Thoracic aorta (tissue), 2 donors: Measurements from ENCODE around the gene LRRK1. TPM values are rescaled to one million over a fixed set of nuclear protein-coding genes. Genes with fewer than 3 reads are reported as not detected.

Experiments
- ATAC-seq: fragments of 150-250 bp; one replicate; pipeline ENCODE4 v1.8.0; 2017; ENCODE audit warnings: low read depth; ENCODE audit not compliant: insufficient number of reproducible peaks, low FRiP score
- DNase-seq: peaks from one replicate; pipeline ENCODE4 v3.0.0-alpha.2; 2020; ENCODE audit warnings: low spot score
- H3K27ac ChIP-seq, 2 donors: fragments of 200-600 bp; sonication (generic); 1 replicate in 1 of 2; 2 replicates in 1 of 2; pipeline ENCODE4 v1.5.1; 2016; ENCODE audit warnings: mild to moderate bottlenecking in 2 of 2, moderate library complexity in 2 of 2
- H3K27me3 ChIP-seq: fragments of 200-600 bp; sonication (generic); replicated peaks from 2 replicates; pipeline ENCODE4 v1.6.0; 2016; ENCODE audit warnings: mild to moderate bottlenecking; ENCODE audit not compliant: insufficient read depth
- H3K36me3 ChIP-seq: fragments of 200-600 bp; sonication (generic); one replicate; pipeline ENCODE4 v1.5.1; 2016
- H3K4me1 ChIP-seq, 2 donors: fragments of 200-600 bp; sonication (generic); 1 replicate in 1 of 2; 2 replicates in 1 of 2; pipeline versions ENCODE4 v1.5.1 to v1.6.0; 2016; ENCODE audit warnings: low read depth in 2 of 2, mild to moderate bottlenecking in 1 of 2; ENCODE audit not compliant: control insufficient read depth in 1 of 2
- H3K4me3 ChIP-seq: fragments of 200-600 bp; sonication (generic); 2 replicates; pipeline ENCODE4 v1.5.1; 2016; ENCODE audit warnings: mild to moderate bottlenecking
- H3K9me3 ChIP-seq: fragments of 200-600 bp; sonication (generic); 2 replicates; pipeline ENCODE4 v1.5.1; 2016
- total RNA-seq, 2 donors: library from RNA; depleted of rRNA; stranded (reverse); fragments of >200 nt; gene quantifications; one replicate each; pipeline versions ENCODE4 v1.1.0 to v1.2.3, GENCODE V29; 2016
- TF ChIP-seq, protein P1 (sequence below): fragments of 200-600 bp; sonication (generic); IDR thresholded peaks from one replicate; pipeline ENCODE4 v1.5.1; 2019; ENCODE audit warnings: antibody characterized with exemption

LRRK1 gene
- total RNA-seq, 2 donors from 2014 or later: 17.2 to 47.1 TPM

DNA sequence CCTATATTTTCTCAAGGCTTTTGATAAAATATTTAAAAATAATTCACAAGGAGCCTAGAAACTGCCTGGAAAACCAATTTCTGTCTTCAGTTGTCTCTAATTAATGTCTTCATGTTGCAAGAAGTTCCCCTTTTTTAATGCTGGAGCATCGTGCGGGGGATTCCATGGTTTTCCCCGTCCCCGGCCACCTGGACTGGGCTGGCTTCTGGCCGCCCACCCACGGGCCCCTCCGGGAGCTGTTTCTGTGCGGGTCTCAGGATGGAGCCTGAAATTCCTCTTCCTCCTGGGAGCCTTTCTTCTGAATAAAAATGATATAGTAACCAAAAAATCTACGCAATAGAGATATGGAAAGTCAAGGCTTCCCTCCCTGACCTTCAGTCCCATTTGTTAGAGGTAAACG is 8.1 kb upstream of the LRRK1 start:
- no peaks in the 10 kb centered on the region for H3K36me3 ChIP-seq
- H3K4me3 ChIP-seq: no peak overlapping the region
- TF ChIP-seq, protein P1, sequence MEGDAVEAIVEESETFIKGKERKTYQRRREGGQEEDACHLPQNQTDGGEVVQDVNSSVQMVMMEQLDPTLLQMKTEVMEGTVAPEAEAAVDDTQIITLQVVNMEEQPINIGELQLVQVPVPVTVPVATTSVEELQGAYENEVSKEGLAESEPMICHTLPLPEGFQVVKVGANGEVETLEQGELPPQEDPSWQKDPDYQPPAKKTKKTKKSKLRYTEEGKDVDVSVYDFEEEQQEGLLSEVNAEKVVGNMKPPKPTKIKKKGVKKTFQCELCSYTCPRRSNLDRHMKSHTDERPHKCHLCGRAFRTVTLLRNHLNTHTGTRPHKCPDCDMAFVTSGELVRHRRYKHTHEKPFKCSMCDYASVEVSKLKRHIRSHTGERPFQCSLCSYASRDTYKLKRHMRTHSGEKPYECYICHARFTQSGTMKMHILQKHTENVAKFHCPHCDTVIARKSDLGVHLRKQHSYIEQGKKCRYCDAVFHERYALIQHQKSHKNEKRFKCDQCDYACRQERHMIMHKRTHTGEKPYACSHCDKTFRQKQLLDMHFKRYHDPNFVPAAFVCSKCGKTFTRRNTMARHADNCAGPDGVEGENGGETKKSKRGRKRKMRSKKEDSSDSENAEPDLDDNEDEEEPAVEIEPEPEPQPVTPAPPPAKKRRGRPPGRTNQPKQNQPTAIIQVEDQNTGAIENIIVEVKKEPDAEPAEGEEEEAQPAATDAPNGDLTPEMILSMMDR: no peak
- no peaks in the 10 kb centered on the region for H3K4me1 ChIP-seq
- no peak overlapping the region for H3K27ac ChIP-seq
- no peaks in the 10 kb centered on the region for H3K27me3 ChIP-seq
- no peaks in the 10 kb centered on the region for H3K9me3 ChIP-seq
- DNase-seq (no peak), ATAC-seq (no peak)

DNA sequence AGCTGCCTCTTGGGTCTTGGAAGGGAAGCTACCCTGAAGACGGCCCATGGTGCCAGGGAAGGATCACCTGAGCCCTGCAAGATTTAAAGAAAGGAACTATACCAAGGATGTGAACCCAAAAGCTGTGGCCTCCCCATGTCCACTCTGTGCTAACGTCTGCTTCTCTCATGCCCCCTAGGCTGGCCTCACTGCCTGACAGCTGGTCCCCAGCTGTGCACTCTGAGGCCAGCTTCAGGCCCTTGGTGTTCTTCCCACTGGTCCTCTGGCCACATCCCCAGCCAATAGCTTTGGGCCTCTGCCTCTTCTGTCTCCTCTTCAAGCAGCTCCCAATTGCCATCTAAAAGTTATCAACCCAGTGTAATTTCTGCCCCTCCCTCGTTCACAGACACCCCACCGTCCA is 5.2 kb upstream of the LRRK1 start:
- no peak overlapping the region for H3K4me3 ChIP-seq
- no peak for DNase-seq
- ATAC-seq: no peak

DNA sequence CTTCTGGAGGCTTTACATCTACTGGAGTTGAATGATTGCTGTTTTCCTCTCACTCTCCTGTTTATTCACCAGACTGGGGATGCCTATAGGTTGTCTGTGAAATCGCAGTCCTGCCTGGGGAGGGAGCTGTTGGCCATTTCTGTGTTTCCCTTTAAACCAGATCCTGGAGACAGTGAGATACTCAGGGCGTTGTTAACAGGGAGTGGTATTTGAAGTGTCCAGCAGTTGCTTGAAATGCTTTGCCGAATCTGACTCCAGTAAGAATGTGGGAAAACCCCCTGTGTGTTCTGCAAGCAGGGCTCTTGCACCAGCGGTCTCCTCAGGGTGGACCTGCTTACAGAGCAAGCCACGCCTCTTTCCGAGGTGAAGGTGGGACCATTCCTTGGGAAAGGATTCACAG is 4.3 kb upstream of the LRRK1 start:
- no peak for ATAC-seq
- peaks cover 4 to 16% of the 10 kb centered on the region in 2 donors for H3K4me1 ChIP-seq
- no peak overlapping the region for H3K4me3 ChIP-seq
- TF ChIP-seq, protein P1: no peak
- H3K27ac ChIP-seq: no peak overlapping the region
- no peak for DNase-seq
- no peaks in the 10 kb centered on the region for H3K27me3 ChIP-seq
- H3K36me3 ChIP-seq: no peaks in the 10 kb centered on the region
- H3K9me3 ChIP-seq: no peaks in the 10 kb centered on the region

More for the DNA sequence above, 5.2 kb upstream of the LRRK1 start:
- Histone ChIP-seq H3K36me3 (no peaks in the 10 kb centered on the region), H3K9me3 (no peaks in the 10 kb centered on the region), H3K27ac (no peak overlapping the region), H3K27me3 (no peaks in the 10 kb centered on the region), H3K4me1 (peaks cover 4 to 16% of the 10 kb centered on the region in 2 donors)
- TF ChIP-seq, protein P1: no peak

DNA sequence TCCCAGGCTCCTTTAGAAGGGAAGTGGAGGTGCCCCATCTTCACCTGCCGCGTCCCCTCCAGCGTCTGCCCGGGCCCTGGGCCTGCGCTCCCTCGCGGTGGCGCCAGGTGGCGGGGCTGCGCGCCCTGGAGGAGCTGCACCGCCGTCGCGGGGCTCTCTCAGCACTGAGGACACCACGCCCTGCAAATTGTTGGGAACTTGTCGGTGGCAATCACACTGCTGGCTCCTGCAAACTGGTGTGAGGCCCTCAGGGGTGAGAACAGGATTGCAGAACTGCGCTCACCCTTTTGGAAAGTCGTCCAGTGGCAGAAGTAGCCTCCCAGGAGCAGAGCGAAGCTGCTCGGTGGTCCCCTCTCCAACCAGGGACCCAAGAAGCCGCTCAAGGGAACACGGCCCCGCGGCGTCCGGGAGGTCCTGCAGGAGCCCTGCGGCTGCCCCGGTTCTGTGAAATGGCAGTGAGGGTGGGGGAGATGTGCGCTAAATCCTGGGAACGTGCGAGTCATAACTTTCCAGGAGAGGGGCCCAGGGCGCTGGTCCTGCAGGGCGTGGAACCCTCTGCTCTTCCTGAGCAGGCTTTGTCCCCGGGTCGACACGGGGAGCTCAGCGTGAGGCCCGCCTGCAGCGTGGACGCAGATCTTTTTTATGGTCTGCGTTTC is 995 bp upstream of the LRRK1 start:
- H3K27ac ChIP-seq: no peak overlapping the region
- H3K4me3 ChIP-seq: peak overlapping the region; percentile 74
- no peaks in the 10 kb centered on the region for H3K36me3 ChIP-seq
- ATAC-seq: no peak
- peak; percentile 32 for DNase-seq
- no peaks in the 10 kb centered on the region for H3K9me3 ChIP-seq
- TF ChIP-seq, protein P1: peak; percentile 97
- H3K27me3 ChIP-seq: no peaks in the 10 kb centered on the region
- H3K4me1 ChIP-seq: peaks cover 4 to 16% of the 10 kb centered on the region in 2 donors

DNA sequence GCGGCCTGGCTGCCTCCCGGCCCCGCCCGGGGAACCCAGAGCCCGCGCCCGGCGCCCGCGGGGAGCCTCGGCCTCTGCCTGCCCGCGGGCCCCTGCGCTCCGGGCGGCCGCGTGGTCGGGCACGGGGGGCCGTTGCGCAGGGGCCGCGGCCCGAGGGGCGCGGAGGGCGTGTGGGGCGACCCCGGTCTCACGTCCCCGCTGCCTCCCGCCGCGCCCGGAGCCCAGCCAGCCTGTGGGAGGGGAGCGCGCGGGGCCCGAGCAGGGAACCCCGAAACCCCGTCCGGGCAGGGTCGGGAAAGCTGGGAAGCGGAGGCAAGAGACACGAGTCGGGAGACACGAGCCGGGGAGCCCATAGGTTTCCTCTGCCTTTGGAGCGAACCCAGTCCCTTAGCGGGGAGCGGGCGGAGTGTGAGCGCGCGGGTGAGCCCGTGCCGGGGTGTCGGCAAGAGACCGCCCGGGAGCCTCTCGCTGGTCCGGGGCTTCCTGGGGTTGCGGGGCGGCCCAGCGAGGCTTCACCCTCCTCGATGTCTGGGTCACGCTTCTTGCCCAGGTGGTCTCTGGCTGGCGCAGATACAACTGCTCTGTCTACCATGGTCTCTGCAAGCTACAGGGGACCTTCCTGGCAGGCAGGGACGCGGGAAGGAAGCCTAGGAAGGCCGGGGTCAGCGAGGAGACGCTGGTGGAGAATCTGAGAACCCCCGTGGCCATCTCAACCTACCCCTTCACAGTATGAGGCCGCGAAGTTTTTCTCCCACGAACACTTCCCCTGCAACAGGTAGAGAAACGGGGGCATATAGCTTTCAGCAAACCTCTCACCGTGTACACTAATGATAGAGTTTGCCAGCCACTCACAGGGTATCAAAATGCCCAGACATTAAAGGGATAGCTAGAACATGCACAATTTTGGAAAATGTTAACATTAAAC is 586 bp downstream of the LRRK1 start:
- no peaks in the 10 kb centered on the region for H3K36me3 ChIP-seq
- DNase-seq (no peak), ATAC-seq (no peak)
- peaks cover 4 to 16% of the 10 kb centered on the region in 2 donors for H3K4me1 ChIP-seq
- no peak overlapping the region for H3K27ac ChIP-seq
- H3K27me3 ChIP-seq: no peaks in the 10 kb centered on the region
- no peaks in the 10 kb centered on the region for H3K9me3 ChIP-seq
- peak overlapping the region; percentile 79 for H3K4me3 ChIP-seq
- TF ChIP-seq, protein P1: no peak
